H1 (cell line): ENCODE data around the gene DGKZ. TPM values are rescaled to one million over a fixed set of nuclear protein-coding genes. Genes with fewer than 3 reads are reported as not detected.

Source experiments
- CHD1 ChIP-seq: IDR thresholded peaks from 2 replicates; pipeline ENCODE4 v1.6.1; 2012; ENCODE audit warnings: low read depth, low read length, improper control_type of control experiment
- EGR1 ChIP-seq: IDR thresholded peaks from 2 replicates; pipeline ENCODE4 v1.6.1; 2011; ENCODE audit warnings: low read depth, low read length, borderline replicate concordance
- GTF2F1 ChIP-seq: IDR thresholded peaks from 2 replicates; pipeline ENCODE4 v1.6.1; 2012; ENCODE audit warnings: low read depth, low read length, improper control_type of control experiment, borderline replicate concordance
- NRF1 ChIP-seq: IDR thresholded peaks from 2 replicates; pipeline ENCODE4 v1.6.1; 2011; ENCODE audit warnings: mild to moderate bottlenecking, low read depth, low read length, improper control_type of control experiment
- SIX5 ChIP-seq: IDR thresholded peaks from 2 replicates; pipeline ENCODE4 v1.6.1; 2011; ENCODE audit warnings: mild to moderate bottlenecking, low read depth, low read length
- SP1 ChIP-seq: IDR thresholded peaks from 2 replicates; pipeline ENCODE4 v1.6.1; 2011; ENCODE audit warnings: low read depth, low read length
- SRF ChIP-seq: IDR thresholded peaks from 2 replicates; pipeline ENCODE4 v1.6.1; 2011; ENCODE audit warnings: mild to moderate bottlenecking, low read depth, low read length, moderate library complexity
- TBP ChIP-seq: IDR thresholded peaks from 2 replicates; pipeline ENCODE4 v1.6.1; 2011; ENCODE audit warnings: low read depth, low read length, improper control_type of control experiment
- YY1 ChIP-seq: IDR thresholded peaks from 2 replicates; pipeline ENCODE4 v1.6.1; 2011; ENCODE audit warnings: low read depth, mild to moderate bottlenecking, low read length
- polyA plus RNA-seq, 7 experiments: library from polyadenylated mRNA; depleted of rRNA in 3 of 7; stranded (reverse) in 5 of 7; unstranded in 2 of 7; fragments of >200 nt in 5 of 7; fragments of 200-250 nt in 2 of 7; gene quantifications; 1 replicate in 5 of 7; 2 replicates in 1 of 7; 4 replicates in 1 of 7; pipeline versions ENCODE4 v1.2.1 to v1.2.3, GENCODE V29; 2011 to 2013; ENCODE audit warnings: missing spikeins in 2 of 7, mixed read lengths in 2 of 7
- total RNA-seq: library from RNA; stranded (reverse); fragmentation: NEBNext Ultra II Directional; extraction: Animal tissue kit (Norgen Biotek cat#: 25700); gene quantifications from 2 replicates; pipeline ENCODE4 v1.2.1, GENCODE V29; 2021
- TF ChIP-seq, protein P1 (sequence below): fragments of 300-600 bp; sonication (generic); IDR thresholded peaks from 2 replicates; pipeline ENCODE4 v1.7.1; 2012; ENCODE audit warnings: low read length, moderate library complexity, mild to moderate bottlenecking, inconsistent platforms; ENCODE audit not compliant: insufficient replicate concordance
- TF ChIP-seq, protein P2 (sequence below): IDR thresholded peaks from 2 replicates; pipeline ENCODE4 v1.6.1; 2012; ENCODE audit warnings: low read length, inconsistent platforms

The DGKZ gene
- total and polyA plus RNA-seq, 2 of the 8 experiments (the other 6 are each of a cell fraction or from before 2014, with no cell fraction given): 84.4 to 184 TPM

GRCh38 chr11:46342239-46342638 is 5.0 kb upstream of the DGKZ start (continued):
- TF ChIP-seq, protein P1, sequence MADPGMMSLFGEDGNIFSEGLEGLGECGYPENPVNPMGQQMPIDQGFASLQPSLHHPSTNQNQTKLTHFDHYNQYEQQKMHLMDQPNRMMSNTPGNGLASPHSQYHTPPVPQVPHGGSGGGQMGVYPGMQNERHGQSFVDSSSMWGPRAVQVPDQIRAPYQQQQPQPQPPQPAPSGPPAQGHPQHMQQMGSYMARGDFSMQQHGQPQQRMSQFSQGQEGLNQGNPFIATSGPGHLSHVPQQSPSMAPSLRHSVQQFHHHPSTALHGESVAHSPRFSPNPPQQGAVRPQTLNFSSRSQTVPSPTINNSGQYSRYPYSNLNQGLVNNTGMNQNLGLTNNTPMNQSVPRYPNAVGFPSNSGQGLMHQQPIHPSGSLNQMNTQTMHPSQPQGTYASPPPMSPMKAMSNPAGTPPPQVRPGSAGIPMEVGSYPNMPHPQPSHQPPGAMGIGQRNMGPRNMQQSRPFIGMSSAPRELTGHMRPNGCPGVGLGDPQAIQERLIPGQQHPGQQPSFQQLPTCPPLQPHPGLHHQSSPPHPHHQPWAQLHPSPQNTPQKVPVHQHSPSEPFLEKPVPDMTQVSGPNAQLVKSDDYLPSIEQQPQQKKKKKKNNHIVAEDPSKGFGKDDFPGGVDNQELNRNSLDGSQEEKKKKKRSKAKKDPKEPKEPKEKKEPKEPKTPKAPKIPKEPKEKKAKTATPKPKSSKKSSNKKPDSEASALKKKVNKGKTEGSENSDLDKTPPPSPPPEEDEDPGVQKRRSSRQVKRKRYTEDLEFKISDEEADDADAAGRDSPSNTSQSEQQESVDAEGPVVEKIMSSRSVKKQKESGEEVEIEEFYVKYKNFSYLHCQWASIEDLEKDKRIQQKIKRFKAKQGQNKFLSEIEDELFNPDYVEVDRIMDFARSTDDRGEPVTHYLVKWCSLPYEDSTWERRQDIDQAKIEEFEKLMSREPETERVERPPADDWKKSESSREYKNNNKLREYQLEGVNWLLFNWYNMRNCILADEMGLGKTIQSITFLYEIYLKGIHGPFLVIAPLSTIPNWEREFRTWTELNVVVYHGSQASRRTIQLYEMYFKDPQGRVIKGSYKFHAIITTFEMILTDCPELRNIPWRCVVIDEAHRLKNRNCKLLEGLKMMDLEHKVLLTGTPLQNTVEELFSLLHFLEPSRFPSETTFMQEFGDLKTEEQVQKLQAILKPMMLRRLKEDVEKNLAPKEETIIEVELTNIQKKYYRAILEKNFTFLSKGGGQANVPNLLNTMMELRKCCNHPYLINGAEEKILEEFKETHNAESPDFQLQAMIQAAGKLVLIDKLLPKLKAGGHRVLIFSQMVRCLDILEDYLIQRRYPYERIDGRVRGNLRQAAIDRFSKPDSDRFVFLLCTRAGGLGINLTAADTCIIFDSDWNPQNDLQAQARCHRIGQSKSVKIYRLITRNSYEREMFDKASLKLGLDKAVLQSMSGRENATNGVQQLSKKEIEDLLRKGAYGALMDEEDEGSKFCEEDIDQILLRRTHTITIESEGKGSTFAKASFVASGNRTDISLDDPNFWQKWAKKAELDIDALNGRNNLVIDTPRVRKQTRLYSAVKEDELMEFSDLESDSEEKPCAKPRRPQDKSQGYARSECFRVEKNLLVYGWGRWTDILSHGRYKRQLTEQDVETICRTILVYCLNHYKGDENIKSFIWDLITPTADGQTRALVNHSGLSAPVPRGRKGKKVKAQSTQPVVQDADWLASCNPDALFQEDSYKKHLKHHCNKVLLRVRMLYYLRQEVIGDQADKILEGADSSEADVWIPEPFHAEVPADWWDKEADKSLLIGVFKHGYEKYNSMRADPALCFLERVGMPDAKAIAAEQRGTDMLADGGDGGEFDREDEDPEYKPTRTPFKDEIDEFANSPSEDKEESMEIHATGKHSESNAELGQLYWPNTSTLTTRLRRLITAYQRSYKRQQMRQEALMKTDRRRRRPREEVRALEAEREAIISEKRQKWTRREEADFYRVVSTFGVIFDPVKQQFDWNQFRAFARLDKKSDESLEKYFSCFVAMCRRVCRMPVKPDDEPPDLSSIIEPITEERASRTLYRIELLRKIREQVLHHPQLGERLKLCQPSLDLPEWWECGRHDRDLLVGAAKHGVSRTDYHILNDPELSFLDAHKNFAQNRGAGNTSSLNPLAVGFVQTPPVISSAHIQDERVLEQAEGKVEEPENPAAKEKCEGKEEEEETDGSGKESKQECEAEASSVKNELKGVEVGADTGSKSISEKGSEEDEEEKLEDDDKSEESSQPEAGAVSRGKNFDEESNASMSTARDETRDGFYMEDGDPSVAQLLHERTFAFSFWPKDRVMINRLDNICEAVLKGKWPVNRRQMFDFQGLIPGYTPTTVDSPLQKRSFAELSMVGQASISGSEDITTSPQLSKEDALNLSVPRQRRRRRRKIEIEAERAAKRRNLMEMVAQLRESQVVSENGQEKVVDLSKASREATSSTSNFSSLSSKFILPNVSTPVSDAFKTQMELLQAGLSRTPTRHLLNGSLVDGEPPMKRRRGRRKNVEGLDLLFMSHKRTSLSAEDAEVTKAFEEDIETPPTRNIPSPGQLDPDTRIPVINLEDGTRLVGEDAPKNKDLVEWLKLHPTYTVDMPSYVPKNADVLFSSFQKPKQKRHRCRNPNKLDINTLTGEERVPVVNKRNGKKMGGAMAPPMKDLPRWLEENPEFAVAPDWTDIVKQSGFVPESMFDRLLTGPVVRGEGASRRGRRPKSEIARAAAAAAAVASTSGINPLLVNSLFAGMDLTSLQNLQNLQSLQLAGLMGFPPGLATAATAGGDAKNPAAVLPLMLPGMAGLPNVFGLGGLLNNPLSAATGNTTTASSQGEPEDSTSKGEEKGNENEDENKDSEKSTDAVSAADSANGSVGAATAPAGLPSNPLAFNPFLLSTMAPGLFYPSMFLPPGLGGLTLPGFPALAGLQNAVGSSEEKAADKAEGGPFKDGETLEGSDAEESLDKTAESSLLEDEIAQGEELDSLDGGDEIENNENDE: no peak
- TF ChIP-seq GTF2F1: no peak
- no peak for TF ChIP-seq YY1
- no peak for TF ChIP-seq CHD1
- TF ChIP-seq EGR1: no peak
- TF ChIP-seq SRF: no peak
- TF ChIP-seq SIX5: no peak
- TF ChIP-seq SP1: no peak
- no peak for TF ChIP-seq TBP
- TF ChIP-seq, protein P2, sequence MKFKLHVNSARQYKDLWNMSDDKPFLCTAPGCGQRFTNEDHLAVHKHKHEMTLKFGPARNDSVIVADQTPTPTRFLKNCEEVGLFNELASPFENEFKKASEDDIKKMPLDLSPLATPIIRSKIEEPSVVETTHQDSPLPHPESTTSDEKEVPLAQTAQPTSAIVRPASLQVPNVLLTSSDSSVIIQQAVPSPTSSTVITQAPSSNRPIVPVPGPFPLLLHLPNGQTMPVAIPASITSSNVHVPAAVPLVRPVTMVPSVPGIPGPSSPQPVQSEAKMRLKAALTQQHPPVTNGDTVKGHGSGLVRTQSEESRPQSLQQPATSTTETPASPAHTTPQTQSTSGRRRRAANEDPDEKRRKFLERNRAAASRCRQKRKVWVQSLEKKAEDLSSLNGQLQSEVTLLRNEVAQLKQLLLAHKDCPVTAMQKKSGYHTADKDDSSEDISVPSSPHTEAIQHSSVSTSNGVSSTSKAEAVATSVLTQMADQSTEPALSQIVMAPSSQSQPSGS: no peak
- no peak for TF ChIP-seq NRF1
